Head of caudate nucleus (tissue), 42 donors: ENCODE measurements around the gene NDST1.
"Not testable (repeated sequence)": the region's sequence is repeated elsewhere in the genome, so short reads cannot be mapped to it uniquely, and the experiment has no call there.

Experiments
- DNase-seq, 42 donors: peaks; one replicate each; pipeline versions ENCODE4 v3.0.0 to v3.0.0-alpha.2; 2020 to 2021; ENCODE audit warnings: mixed read lengths in 7 of 42
- intact Hi-C: fragments of 100-400 bp; cut with DNase I; formaldehyde crosslinking; loops from one replicate; pipeline ENCODE4 v1.15.0; 2022

NDST1 gene

DNA sequence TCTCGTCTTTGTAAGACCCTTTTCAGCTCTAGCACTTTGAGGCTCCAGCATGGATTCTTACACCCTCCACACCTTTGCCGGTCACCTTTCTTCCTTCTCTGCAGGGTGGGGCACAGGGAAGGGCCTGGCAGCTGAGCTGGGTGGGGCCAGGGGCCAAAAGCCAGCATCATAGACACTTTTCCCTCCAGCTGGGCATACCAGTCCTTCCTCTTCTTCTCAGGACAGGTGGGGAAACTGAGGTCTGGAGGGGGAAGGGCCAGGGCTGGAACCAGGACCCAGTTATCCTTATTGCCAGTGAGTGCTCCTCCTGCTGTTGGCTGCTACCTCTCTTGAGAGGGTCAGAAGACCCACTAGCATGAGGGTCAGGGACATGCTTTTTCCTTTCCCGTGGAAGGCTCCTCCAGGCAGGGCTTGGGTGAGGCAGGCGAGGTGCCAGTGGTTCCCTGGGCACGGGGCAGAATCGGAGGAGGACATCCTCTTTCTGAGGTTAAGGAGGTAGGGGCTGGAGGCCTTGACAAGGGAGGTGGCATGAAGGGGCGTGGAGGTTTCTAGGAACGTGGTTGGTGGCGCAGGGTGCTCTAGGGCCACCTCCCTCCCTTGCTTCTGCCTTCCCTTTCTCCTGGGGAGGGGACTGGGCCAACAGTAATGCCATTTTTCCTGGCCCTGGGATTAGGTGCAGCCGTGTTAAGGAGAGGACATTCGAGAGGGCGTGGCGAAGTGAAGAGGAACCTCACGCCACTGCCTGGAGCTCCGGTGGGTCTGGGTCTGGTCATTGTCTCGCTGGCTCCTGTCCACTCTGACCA lies at the start of gene NDST1:
NDST1 (plus strand) TSS at position 658 of the 803 bp plus-strand sequence. CDS start 13,124 bp downstream, outside the sequence.
- intact Hi-C loops = no loop called here
- no peak for DNase-seq

DNA sequence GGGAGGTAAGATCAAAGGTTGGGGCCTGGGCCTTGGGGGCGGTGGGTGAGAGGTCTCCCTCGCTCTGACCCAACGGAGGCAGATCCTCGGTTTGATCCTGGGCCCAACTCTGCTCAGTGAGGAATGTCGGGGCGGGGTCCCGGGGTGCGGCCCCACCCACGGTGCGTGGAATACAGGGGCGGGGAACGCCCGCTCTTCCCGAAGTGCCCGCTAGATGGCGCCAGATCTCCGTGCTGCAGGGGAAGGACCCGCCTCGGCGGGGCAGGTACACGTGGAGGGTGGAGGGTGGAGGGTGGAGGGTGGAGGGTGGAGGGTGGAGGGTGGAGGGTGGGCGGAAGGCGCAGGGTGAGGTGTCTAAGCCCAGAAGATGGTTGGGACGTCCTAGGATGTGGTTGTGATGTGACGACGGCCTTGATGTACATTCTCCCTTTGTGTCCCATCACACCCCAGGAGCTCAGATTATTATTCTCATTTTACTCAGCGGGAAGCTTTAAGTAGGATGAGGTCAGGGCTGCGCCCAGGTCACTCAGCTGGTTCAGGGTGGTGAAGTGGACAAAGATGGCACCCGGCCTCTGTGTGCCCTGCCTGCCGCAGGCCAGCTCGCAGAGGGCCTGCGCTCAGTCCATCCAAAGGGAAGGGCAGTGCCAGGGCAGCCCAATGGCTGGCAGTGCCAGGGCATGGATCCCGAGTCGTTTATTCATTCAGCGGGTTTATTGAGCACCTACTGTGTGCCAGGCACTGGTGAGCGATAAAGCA lies 49.0 kb upstream of the NDST1 start:
- intact Hi-C loops = loop anchor here (5.0 to 10.0 kb wide), 3 partner anchors 83 to 243 kb away; partner anchors contain the start of gene RBM22
- DNase-seq = peak; percentile 64 to 94 (median 84)

DNA sequence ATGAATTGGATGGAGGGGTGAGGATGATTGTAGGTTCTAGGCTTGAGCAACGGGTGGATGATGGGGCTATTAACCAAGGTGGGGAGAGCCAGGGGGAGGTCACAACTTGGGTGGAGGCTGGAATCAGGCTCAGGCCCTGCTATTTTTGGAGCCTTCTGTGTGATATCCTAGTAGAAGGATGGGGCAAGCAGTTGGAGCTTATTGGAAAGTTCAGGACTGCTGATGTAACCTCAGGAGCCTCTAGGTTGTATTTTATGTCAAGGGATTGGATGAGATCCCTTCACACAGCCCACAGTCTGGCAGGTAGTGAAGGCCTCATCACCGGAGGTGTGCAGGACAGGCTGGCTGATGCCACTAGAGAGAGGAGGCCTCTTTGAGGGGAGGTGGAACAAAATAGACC lies 47.1 kb upstream of the NDST1 start:
- no peak for DNase-seq
- intact Hi-C loops = loop anchor here (2.0 kb wide), 1 partner anchor 56 kb away; no protein-coding TSS in a partner anchor

DNA sequence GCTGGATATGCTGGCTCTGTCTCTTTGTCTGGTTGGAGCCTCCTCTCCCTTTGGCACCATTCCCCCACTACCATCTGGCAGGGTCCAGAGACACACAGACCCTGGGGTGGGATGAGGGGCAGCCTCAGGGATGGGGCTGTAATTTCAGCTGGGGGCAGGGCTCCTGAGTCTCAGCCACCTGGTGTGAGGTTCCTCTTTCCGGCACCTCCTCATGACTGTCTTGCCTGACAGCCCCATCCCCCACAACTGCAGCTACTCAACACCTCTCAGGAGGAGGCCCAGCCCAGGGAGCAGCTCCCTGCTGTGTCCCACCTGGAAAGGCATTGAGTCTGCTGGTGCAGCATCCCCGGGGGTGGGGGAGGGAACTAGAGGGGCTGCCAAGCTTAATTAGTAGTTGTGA lies 46.7 kb upstream of the NDST1 start:
- intact Hi-C loops = loop anchor here (2.0 kb wide), 1 partner anchor 56 kb away; no protein-coding TSS in a partner anchor
- no peak for DNase-seq

DNA sequence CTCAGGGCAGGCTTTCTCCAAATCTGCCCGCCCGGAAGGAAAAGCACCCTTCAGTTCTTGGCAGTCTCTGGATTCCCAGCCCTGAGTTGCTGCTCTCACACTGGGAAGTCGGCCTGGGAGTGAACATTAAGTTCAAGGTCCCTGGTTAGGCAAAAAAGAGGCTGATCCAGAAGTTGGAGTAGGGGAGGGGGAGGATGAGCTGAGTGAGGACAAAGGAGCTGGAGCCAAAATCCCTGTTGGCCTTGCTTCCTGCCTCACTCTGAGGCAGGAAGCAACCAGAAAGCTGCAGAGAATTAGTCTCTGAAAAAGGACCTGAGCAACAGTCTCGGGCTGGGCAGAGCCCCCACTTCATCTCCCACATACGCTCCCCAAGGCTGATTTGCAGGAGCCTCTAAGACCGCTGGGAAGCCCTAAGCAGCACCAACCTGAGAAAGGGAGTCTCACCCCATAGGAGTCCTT lies 43.3 kb upstream of the NDST1 start:
- no peak for DNase-seq
- intact Hi-C loops = no loop called here

DNA sequence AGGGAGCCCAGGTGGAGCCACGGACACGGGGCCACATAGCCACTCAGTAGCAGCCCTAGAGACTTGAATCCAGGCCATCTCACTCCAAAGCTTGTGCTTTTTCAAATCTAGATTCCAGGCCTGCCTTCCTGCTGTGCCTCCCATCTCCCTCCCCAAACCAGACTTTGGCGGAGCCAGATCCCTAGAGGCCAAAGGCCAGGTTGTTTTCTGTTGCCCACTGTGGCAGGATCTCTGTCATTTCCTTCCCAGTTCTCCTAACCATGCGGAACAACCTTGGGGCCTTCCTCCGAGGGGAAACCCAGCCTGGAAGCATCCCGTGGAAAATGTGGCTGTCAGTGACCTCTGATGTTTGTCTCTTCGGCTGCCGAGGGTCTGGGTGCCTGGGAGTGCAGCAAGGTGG lies 42.0 kb upstream of the NDST1 start:
- no peak for DNase-seq
- intact Hi-C loops = no loop called here

DNA sequence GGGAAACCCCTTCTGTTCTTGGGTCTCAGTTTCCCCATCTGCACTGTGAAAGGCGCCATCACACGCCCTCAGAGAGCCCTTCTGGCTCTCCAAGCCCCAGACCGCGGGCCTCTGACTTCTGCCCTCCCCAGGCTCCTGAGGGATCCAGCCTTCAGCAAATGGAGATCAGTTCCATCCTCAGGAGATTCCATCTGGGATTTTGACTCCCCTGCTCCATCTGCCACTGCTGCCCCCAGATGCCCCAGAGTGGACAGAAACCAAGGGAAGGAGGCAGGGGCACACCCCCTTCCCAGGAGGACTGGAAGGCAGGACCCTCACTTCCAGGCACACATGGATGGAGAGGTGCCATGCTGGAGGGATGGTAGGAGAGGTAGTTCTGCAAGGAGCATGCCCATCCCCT lies 39.7 kb upstream of the NDST1 start:
- intact Hi-C loops = no loop called here
- DNase-seq = no peak

DNA sequence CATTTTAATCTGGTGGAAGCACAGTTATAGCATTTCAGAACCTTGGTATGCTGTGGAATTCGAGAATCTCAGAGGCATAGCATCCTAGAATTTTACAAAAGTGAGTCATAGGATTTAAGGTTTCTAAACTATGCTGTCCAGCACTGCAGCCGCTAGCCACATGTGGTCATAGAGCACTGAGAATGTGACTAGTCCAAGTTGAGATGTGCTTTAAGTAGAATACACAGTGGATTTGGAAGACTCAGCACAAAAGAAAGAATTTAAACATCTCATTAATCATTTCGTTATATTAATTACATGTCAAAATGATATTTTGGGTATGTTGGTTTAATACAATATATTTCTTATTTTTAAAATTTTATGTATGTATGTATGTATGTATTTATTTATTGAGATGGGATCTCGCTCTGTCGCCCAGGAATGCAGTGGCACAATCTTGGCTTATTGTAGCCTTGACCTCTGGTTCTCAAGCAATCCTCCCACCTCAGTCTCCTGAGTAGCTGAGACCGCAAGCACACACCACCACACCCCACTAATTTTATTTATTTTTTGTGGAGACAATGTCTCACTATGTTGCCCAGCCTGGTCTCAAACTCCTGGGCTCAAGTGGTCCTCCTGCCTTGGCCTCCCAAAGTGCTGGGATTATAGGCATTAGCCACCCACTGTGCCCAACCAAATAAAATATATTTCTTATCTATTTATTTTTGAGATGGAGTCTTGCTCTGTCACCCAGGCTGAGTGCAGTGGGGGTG lies 38.0 kb upstream of the NDST1 start:
- DNase-seq = no peak
- intact Hi-C loops = no loop called here

DNA sequence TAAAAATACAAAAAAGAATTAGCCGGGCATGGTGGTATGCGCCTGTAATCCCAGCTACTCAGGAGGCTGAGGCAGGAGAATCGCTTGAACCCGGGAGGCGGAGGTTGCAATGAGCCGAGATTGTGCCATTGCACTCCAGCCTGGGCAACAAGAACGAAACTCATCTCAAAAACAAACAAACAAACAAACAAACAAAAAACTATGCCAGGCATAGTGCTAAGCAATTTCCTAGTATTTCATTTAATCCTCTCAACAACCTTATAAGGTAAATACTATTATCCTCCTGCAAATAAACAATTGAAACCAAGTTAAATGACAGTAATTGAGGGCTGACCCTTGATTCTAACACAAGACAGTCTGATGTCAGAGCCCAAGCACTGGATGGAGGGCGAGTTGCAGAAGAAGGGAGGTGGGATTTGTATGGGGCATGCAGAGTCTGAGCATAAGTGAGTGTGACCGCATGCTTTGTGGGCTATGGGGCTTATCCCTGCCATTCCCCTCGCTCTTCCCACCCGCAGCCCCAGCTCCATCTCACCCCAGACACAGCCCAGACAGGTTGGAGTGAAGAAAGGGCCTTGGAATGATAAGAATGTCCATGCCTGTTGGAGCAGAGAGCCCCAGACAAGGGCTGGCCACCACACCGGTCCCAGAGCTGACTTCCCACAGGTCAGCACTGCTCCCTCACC lies 34.1 kb upstream of the NDST1 start:
- DNase-seq = no peak
- intact Hi-C loops = no loop called here

DNA sequence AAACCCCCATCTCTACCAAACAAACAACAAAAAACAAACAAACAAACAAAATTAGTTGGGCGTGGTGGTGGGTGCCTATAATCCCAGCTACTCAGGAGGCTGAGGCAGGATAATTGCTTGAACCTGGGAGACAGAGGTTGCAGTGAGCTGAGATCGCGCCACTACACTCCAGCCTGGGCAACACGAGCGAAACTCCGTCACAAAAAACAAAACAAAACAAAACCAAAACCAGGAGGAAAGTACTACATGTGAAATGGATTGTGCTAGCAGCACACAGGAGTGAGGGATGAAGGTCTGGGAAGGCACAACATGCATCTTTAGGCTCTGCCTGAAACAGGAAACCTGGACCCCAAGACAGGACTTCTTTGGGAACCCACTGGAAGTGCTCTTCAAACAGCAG lies 31.4 kb upstream of the NDST1 start:
- DNase-seq, intact Hi-C loops: not testable (repeated sequence)

DNA sequence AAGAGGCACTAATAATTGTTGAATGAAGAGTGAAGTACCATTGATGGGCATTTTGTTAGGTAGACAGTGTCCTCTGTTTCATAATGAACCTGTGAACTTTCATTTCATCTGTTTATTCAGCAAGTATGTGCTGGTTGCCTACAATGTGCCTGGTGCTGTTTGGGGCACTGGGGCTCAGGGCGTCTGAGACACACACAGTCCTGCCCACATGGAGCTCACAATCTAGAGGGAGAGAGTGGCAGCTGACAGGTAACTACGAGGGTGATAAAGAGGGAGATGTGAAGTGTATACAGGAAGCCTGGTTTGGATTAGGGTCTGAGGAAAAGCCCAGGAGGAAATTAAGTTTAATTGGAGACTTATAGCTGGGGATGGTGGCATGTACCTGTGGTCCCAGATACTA lies 28.5 kb upstream of the NDST1 start:
- no peak for DNase-seq
- intact Hi-C loops = no loop called here

DNA sequence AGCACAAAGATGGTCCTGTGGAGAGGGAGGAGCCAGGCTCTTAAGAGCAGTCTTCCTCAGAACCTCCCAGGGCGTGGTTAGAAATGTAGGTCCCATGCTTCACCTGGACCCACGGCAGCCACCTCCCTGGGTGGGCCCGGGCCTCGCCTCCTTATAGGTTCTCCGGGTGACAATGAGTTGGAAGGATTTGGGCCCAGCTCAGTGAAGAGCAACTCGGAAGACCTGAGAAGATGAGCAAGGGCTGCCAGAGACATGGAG lies 26.3 kb upstream of the NDST1 start:
- intact Hi-C loops = no loop called here
- DNase-seq = no peak

DNA sequence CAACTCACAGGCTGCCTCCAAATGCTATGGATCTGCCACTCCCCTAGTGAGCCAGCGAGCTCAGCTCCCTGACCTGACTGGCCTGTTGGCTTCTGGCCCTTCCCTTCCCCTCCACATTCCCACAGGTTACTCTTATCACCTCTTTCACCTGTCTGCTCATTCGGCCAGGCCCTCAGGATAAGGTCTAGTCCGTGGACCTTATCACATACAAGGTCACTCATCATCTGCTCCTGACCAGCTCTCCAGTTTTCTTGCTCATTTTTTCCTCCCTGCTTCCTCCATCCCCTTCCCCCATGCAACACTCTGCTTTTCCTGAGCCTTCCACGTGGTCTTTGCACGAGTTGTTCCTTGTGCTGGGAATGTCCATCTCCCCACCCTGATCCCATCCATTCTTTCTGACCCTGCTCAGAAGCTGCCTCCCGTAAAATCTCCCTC lies 25.9 kb upstream of the NDST1 start:
- DNase-seq = no peak
- intact Hi-C loops = no loop called here

DNA sequence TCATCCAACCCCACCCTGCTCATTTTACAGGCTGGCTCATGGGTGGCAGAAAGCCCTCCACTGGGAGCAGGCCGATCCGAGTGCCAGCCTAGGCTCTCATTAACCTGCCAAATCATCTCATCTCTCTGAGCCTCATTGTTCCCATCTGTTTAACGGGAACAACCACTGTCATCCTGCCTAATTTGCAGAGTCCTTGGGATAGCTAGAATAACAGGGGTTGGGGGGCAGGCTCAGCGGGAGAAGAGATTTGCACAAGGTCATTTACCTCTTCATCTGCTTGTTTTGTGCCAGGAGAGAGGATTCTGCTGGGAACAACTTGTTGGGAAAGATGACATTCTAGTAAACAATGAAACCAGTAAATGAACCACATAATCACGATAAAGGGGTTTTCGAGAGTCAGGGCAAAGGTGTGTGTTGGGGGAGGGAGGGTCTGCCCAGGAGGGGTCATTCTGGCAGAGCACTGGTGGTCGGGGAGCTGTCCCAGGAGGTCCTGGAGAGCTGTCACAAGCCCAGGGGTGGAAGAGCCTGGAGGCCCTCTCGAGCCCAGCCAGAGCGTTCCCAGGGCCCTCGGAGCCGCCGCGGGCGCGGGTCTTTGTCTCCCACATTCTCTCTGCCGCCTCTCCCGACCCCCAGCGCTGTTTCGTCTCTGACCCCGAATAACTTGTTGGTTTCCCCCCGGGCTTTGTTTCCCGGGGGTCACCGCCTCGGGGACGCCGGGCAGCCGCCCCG lies 22.8 kb upstream of the NDST1 start:
- peak in 1 of 42 donors; percentile 35 for DNase-seq
- intact Hi-C loops = loop anchor here (5.0 kb wide), 2 partner anchors 33 to 37 kb away; no protein-coding TSS in a partner anchor

DNA sequence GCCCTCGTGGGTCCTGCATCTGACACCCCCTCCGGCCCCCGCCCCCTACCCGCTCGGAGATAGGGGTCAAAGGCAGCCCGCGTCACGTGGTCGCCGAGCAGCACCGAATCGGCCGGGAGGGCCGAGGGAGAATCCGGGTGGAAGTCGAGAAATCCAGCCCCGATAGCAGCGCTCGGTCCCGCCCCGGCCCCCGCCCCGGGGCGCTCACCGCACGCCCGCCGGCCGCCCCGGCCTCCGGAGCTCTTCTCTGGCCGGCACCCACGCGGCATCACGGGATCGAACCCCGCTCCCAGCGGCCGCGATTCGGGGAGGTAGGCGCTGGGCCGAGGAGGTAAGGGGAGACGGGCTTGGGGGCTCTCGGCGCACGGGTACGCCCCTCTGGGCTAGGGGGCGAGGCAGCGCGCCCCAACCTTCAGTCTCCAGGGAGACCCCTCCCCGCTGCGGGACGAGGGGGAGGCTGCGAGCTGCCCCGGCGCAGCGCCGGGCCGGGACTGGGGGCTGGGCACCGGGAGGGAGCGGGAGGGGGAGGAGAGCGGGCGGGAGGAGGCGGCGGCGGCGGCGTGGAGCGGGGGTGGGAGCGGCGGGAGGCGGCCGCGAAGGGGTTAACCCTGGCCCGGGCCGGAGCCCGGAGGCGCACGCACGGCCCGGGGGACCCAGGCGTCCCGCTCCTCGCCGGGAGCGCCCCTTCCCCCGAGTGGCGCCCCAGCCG lies 22.1 kb upstream of the NDST1 start:
- DNase-seq = peak; percentile 38 to 88 (median 78)
- intact Hi-C loops = loop anchor here (5.0 kb wide), 2 partner anchors 34 to 36 kb away; no protein-coding TSS in a partner anchor

DNA sequence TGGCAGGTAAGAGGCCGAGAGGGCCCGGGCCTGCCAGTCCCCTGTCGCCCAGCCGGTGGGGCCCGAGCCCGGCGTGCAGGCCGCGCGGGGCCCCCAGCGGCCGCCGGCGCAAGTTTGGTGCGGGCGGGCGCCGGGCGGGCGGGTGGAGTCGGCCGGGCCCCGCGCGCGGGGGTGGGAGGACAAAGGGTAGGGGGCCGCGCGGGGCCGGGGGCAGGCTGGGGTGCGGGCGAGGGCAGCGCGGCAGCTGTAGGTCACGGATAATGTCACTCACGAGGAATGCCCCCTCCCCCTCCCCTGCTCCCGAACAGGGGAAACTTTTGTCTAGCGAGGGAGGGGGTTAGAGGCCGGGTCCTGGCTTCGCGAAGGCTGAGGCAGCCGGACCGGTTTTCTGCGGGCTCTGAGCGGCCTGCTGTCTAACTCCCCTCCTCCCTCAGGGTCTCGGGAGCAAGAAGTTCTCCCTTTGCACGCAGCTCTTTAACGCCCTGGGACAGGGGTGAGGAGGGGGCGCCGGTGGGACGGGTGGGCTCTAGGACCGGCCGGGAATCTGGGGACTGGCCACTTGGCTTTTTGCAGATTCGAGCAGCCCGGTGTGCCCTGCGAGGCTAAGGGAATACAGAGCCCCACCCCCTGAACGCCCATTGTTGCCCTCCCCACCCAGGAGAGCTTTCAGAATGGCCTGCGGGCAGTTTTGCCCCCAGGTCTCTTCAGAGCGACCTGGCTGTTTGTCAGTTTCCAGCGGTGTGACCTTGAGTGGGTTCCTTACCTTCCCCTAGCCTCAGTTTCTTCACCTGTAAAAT lies 21.3 kb upstream of the NDST1 start:
- intact Hi-C loops = loop anchor here (5.0 kb wide), 2 partner anchors 34 to 36 kb away; no protein-coding TSS in a partner anchor
- peak in 38 of 42 donors; percentile 43 to 84 (median 66) for DNase-seq
